Central memory CD8-positive, alpha-beta T cell (primary cell): ENCODE data around the gene CCT8.
"Not testable (repeated sequence)": the region's sequence is repeated elsewhere in the genome, so short reads cannot be mapped to it uniquely, and the experiment has no call there.

Experiments used
- ATAC-seq: fragments of 150-1000 bp; cut with Tn5 transposase; replicated peaks from 2 replicates; pipeline ENCODE4 v1.10.0; 2022; ENCODE audit warnings: mild to moderate bottlenecking, moderate FRiP score, moderate number of reproducible peaks; ENCODE audit not compliant: poor library complexity, severe bottlenecking; ENCODE audit errors: extremely low read depth
- DNase-seq, 2 donors: peaks; one replicate each; pipeline ENCODE4 v3.0.0; 2021; ENCODE audit warnings: low spot score in 2 of 2
- H3K27ac Mint-ChIP-seq: one replicate; pipeline ENCODE4 v1.8.0; 2022; ENCODE audit warnings: low read depth, mild to moderate bottlenecking, moderate library complexity, mixed read lengths
- H3K27me3 Mint-ChIP-seq: one replicate; pipeline ENCODE4 v1.8.0; 2022; ENCODE audit warnings: mixed read lengths
- H3K36me3 Mint-ChIP-seq: one replicate; pipeline ENCODE4 v1.8.0; 2022; ENCODE audit warnings: mild to moderate bottlenecking, moderate library complexity, mixed read lengths; ENCODE audit not compliant: insufficient read depth
- H3K4me1 Mint-ChIP-seq: one replicate; pipeline ENCODE4 v1.8.0; 2022; ENCODE audit warnings: mixed read lengths
- H3K4me3 Mint-ChIP-seq: one replicate; pipeline ENCODE4 v1.8.0; 2022; ENCODE audit warnings: mild to moderate bottlenecking, moderate library complexity, mixed read lengths
- H3K9me3 Mint-ChIP-seq: one replicate; pipeline ENCODE4 v1.8.0; 2022; ENCODE audit warnings: mixed read lengths

The CCT8 gene

GRCh38 chr21:29091033-29091432, 17.6 kb upstream of the CCT8 start:
- Mint-ChIP-seq H3K27me3 (no peaks in the 10 kb centered on the region), H3K27ac (no peak overlapping the region), H3K4me3 (no peak overlapping the region), H3K9me3 (no peaks in the 10 kb centered on the region), H3K36me3 (peaks cover 13% of the 10 kb centered on the region), H3K4me1 (no peaks in the 10 kb centered on the region)
- no peak for DNase-seq
- no peak for ATAC-seq

GRCh38 chr21:29085106-29085752, 11.8 kb upstream of the CCT8 start:
- Mint-ChIP-seq H3K4me3 (no peak overlapping the region), H3K27ac (no peak overlapping the region), H3K36me3 (peaks cover 3% of the 10 kb centered on the region), H3K27me3 (no peaks in the 10 kb centered on the region), H3K4me1 (peaks cover 5% of the 10 kb centered on the region), H3K9me3 (no peaks in the 10 kb centered on the region)
- ATAC-seq (no peak), DNase-seq (no peak)

GRCh38 chr21:29084372-29084771, 10.9 kb upstream of the CCT8 start:
- Mint-ChIP-seq H3K4me1 (peaks cover 13% of the 10 kb centered on the region), H3K9me3 (no peaks in the 10 kb centered on the region), H3K36me3 (peaks cover 3% of the 10 kb centered on the region), H3K27ac (no peak overlapping the region), H3K4me3 (no peak overlapping the region), H3K27me3 (no peaks in the 10 kb centered on the region)
- DNase-seq (no peak), ATAC-seq (no peak)

GRCh38 chr21:29083306-29083705, 9.9 kb upstream of the CCT8 start:
- no peaks in the 10 kb centered on the region for H3K9me3 Mint-ChIP-seq
- H3K27me3 Mint-ChIP-seq, result no peaks in the 10 kb centered on the region
- no peak for DNase-seq
- peaks cover 23% of the 10 kb centered on the region for H3K4me1 Mint-ChIP-seq
- ATAC-seq, result no peak
- peak overlapping the region; percentile 78 for H3K27ac Mint-ChIP-seq
- peaks cover under 1% of the 10 kb centered on the region for H3K36me3 Mint-ChIP-seq
- H3K4me3 Mint-ChIP-seq, result no peak overlapping the region

GRCh38 chr21:29082046-29082815, 8.8 kb upstream of the CCT8 start:
- H3K36me3 Mint-ChIP-seq, result no peaks in the 10 kb centered on the region
- H3K27ac Mint-ChIP-seq, result no peak overlapping the region
- ATAC-seq, result no peak
- no peak for DNase-seq
- no peak overlapping the region for H3K4me3 Mint-ChIP-seq
- H3K27me3 Mint-ChIP-seq, result no peaks in the 10 kb centered on the region
- peaks cover 32% of the 10 kb centered on the region for H3K4me1 Mint-ChIP-seq
- H3K9me3 Mint-ChIP-seq, result no peaks in the 10 kb centered on the region

- H3K27ac Mint-ChIP-seq, result peak overlapping the region; percentile 70
- H3K4me3 Mint-ChIP-seq, result peak overlapping the region; percentile 54
- peaks cover 32% of the 10 kb centered on the region for H3K4me1 Mint-ChIP-seq
- H3K36me3 Mint-ChIP-seq, result peaks cover 3% of the 10 kb centered on the region
- H3K9me3 Mint-ChIP-seq, result no peaks in the 10 kb centered on the region
- no peak for DNase-seq
- ATAC-seq, result no peak
- no peaks in the 10 kb centered on the region for H3K27me3 Mint-ChIP-seq
Measured at GRCh38 chr21:29080454-29080941, 7.0 kb upstream of the CCT8 start.

GRCh38 chr21:29078869-29079767, 5.7 kb upstream of the CCT8 start:
- H3K9me3 Mint-ChIP-seq, result no peaks in the 10 kb centered on the region
- peak overlapping the region; percentile 83 for H3K4me3 Mint-ChIP-seq
- DNase-seq (peak in 1 of 2 donors; percentile 29), ATAC-seq (peak; percentile 26)
- H3K27ac Mint-ChIP-seq, result peak overlapping the region; percentile 70
- H3K27me3 Mint-ChIP-seq, result no peaks in the 10 kb centered on the region
- peaks cover 3% of the 10 kb centered on the region for H3K36me3 Mint-ChIP-seq
- peaks cover 32% of the 10 kb centered on the region for H3K4me1 Mint-ChIP-seq

- peaks cover 41% of the 10 kb centered on the region for H3K4me1 Mint-ChIP-seq
- no peaks in the 10 kb centered on the region for H3K27me3 Mint-ChIP-seq
- peak overlapping the region; percentile 84 for H3K27ac Mint-ChIP-seq
- ATAC-seq, result no peak
- peaks cover 10% of the 10 kb centered on the region for H3K36me3 Mint-ChIP-seq
- DNase-seq, result no peak
- H3K4me3 Mint-ChIP-seq, result peak overlapping the region; percentile 83
- no peaks in the 10 kb centered on the region for H3K9me3 Mint-ChIP-seq
Measured at GRCh38 chr21:29077651-29078090, 4.2 kb upstream of the CCT8 start.

- Mint-ChIP-seq H3K4me3 (peak overlapping the region; percentile 83), H3K27ac (peak overlapping the region; percentile 84), H3K4me1 (peaks cover 48% of the 10 kb centered on the region), H3K36me3 (peaks cover 10% of the 10 kb centered on the region)
- ATAC-seq, H3K27me3 Mint-ChIP-seq, H3K9me3 Mint-ChIP-seq: not testable (repeated sequence)
- DNase-seq, result peak in 1 of 2 donors; percentile 66
Measured at GRCh38 chr21:29076731-29077640, 3.5 kb upstream of the CCT8 start.

GRCh38 chr21:29075706-29076466, 2.4 kb upstream of the CCT8 start:
- Mint-ChIP-seq H3K27me3 (no peaks in the 10 kb centered on the region), H3K36me3 (peaks cover 12% of the 10 kb centered on the region), H3K9me3 (no peaks in the 10 kb centered on the region), H3K4me1 (peaks cover 54% of the 10 kb centered on the region), H3K4me3 (no peak overlapping the region), H3K27ac (no peak overlapping the region)
- ATAC-seq (no peak), DNase-seq (no peak)

GRCh38 chr21:29074783-29075182, 1.3 kb upstream of the CCT8 start:
- Mint-ChIP-seq H3K4me1 (peaks cover 44% of the 10 kb centered on the region), H3K36me3 (peaks cover 12% of the 10 kb centered on the region), H3K27me3 (no peaks in the 10 kb centered on the region), H3K27ac (no peak overlapping the region), H3K4me3 (peak overlapping the region; percentile 29), H3K9me3 (no peaks in the 10 kb centered on the region)
- ATAC-seq, result no peak
- no peak for DNase-seq
